GM12892 (cell line): ENCODE data around the gene CCDC27. TPM values are rescaled to one million over a fixed set of nuclear protein-coding genes. Genes with fewer than 3 reads are reported as not detected.

Source experiments
- DNase-seq: peaks from one replicate; pipeline ENCODE4 v3.0.0; 2011; ENCODE audit not compliant: insufficient read length
- FAIRE-seq: peaks from 2 replicates; lab custom pipeline; 2011; peaks lifted over from hg19 to GRCh38; lab: Jason Lieb, UNC
- POLR2A ChIP-seq: IDR thresholded peaks from 2 replicates; pipeline ENCODE4 v1.6.1; 2011; ENCODE audit warnings: low read depth, low read length, control low read depth
- POLR2AphosphoS5 ChIP-seq: IDR thresholded peaks from 2 replicates; pipeline ENCODE4 v1.6.1; 2011; ENCODE audit warnings: low read depth, low read length, control low read depth
- TAF1 ChIP-seq: IDR thresholded peaks from 2 replicates; pipeline ENCODE4 v1.6.1; 2011; ENCODE audit warnings: low read depth, mild to moderate bottlenecking, control low read depth, low read length, borderline replicate concordance
- polyA plus RNA-seq: library from polyadenylated mRNA; unstranded; fragments of >200 nt; gene quantifications from one replicate; pipeline ENCODE4 v1.2.1, GENCODE V29; 2012; ENCODE audit warnings: missing spikeins, inconsistent platforms; ENCODE audit not compliant: missing spikeins

CCDC27 gene
- polyA plus RNA-seq = not detected

- no peak for FAIRE-seq
- TF ChIP-seq POLR2AphosphoS5 = no peak
- TF ChIP-seq POLR2A = no peak
- no peak for TF ChIP-seq TAF1
- no peak for DNase-seq
Observed at GRCh38 chr1:3752400-3752945, at the start of gene CCDC27. CCDC27 (plus strand) TSS chr1:3752450; CDS start chr1:3752482, 32 bp downstream.

GRCh38 chr1:3702528-3702927, 49.7 kb upstream of the CCDC27 start:
- DNase-seq (no peak), FAIRE-seq (no peak)
- TF ChIP-seq POLR2AphosphoS5 (no peak), POLR2A (no peak), TAF1 (no peak)

- DNase-seq (no peak), FAIRE-seq (no peak)
- TF ChIP-seq TAF1 = no peak
- TF ChIP-seq POLR2A = no peak
- no peak for TF ChIP-seq POLR2AphosphoS5
Observed at GRCh38 chr1:3702990-3703728, 49.1 kb upstream of the CCDC27 start.

GRCh38 chr1:3703786-3704371, 48.4 kb upstream of the CCDC27 start:
- no peak for DNase-seq
- no peak for FAIRE-seq
- TF ChIP-seq POLR2AphosphoS5 (no peak), TAF1 (no peak), POLR2A (no peak)

- FAIRE-seq = no peak
Observed at GRCh38 chr1:3705341-3705950, 46.8 kb upstream of the CCDC27 start.

GRCh38 chr1:3706651-3707297, 45.5 kb upstream of the CCDC27 start:
- TF ChIP-seq POLR2AphosphoS5 (no peak), TAF1 (no peak), POLR2A (no peak)
- FAIRE-seq = no peak

More at GRCh38 chr1:3705341-3705950, 46.8 kb upstream of the CCDC27 start:
- TF ChIP-seq TAF1 (no peak), POLR2A (no peak), POLR2AphosphoS5 (no peak)
- DNase-seq = no peak

GRCh38 chr1:3707298-3707938, 44.8 kb upstream of the CCDC27 start:
- TF ChIP-seq TAF1 (no peak), POLR2AphosphoS5 (no peak), POLR2A (no peak)
- no peak for DNase-seq
- FAIRE-seq = no peak

More at GRCh38 chr1:3706651-3707297, 45.5 kb upstream of the CCDC27 start:
- DNase-seq = no peak

GRCh38 chr1:3707939-3708328, 44.3 kb upstream of the CCDC27 start:
- TF ChIP-seq POLR2A (no peak), POLR2AphosphoS5 (no peak), TAF1 (no peak)
- FAIRE-seq (no peak), DNase-seq (no peak)

- TF ChIP-seq TAF1 = no peak
- no peak for TF ChIP-seq POLR2A
- no peak for TF ChIP-seq POLR2AphosphoS5
- no peak for DNase-seq
- FAIRE-seq = no peak
Observed at GRCh38 chr1:3708791-3709190, 43.5 kb upstream of the CCDC27 start.

- no peak for DNase-seq
- TF ChIP-seq POLR2AphosphoS5 (no peak), TAF1 (no peak), POLR2A (no peak)
Observed at GRCh38 chr1:3710251-3710650, 42.0 kb upstream of the CCDC27 start.

GRCh38 chr1:3711381-3711779, 40.9 kb upstream of the CCDC27 start:
- FAIRE-seq (no peak), DNase-seq (no peak)
- TF ChIP-seq POLR2AphosphoS5 (no peak), POLR2A (no peak), TAF1 (no peak)

More at GRCh38 chr1:3710251-3710650, 42.0 kb upstream of the CCDC27 start:
- no peak for FAIRE-seq
